Measurements from ENCODE around the gene IL23R. TPM values are rescaled to one million over a fixed set of nuclear protein-coding genes. Genes with fewer than 3 reads are reported as not detected.

Gene IL23R
- total RNA-seq, 1 experiment from 2014 or later: not detected

DNA sequence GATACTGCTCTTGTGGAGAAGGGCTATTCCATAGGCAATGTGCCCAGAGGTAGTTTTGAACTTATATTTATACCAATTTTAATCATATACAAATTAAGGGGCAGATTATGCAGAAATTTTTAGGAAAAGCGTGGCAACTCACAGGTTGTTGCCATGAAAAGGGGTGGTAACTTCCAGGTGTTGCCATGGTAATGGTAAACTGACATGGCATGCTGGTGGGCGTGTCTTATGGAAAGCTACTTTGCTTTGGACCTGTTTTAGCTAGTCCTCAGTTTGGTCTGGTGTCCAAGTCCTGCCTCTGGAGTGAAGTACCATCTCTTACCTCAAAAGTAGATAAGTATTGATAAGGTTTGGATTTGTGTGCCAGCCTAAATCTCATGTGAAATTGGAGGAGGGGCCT, 7.9 kb upstream of the IL23R start:
- H3K23me2 ChIP-seq (ENCODE audit: insufficient read length, low read depth, low read length, poor library complexity, severe bottlenecking): no peaks in the 10 kb centered on the region
- TF ChIP-seq, protein P1, sequence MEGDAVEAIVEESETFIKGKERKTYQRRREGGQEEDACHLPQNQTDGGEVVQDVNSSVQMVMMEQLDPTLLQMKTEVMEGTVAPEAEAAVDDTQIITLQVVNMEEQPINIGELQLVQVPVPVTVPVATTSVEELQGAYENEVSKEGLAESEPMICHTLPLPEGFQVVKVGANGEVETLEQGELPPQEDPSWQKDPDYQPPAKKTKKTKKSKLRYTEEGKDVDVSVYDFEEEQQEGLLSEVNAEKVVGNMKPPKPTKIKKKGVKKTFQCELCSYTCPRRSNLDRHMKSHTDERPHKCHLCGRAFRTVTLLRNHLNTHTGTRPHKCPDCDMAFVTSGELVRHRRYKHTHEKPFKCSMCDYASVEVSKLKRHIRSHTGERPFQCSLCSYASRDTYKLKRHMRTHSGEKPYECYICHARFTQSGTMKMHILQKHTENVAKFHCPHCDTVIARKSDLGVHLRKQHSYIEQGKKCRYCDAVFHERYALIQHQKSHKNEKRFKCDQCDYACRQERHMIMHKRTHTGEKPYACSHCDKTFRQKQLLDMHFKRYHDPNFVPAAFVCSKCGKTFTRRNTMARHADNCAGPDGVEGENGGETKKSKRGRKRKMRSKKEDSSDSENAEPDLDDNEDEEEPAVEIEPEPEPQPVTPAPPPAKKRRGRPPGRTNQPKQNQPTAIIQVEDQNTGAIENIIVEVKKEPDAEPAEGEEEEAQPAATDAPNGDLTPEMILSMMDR (conservative IDR thresholded peaks at IDR 0.05): no peak
- Mint-ChIP-seq H3K36me3 (ENCODE audit: insufficient read depth in 1 of 3, low read depth in 3 of 3) (no peaks in the 10 kb centered on the region), H3K4me3 (no peak overlapping the region), H3K27ac (no peak overlapping the region), H3K4me1 (peaks cover 0 to 4% of the 10 kb centered on the region in 2 experiments; a peak in 2 of 4 replicates), H3K27me3 (ENCODE audit: low read depth) (peaks cover 5% of the 10 kb centered on the region), H3K9me3 (no peaks in the 10 kb centered on the region)
- H3K18ac ChIP-seq (ENCODE audit: insufficient read length, low read depth, low read length): no peak overlapping the region
- no peak overlapping the region for H4K8ac ChIP-seq (replicated peaks; ENCODE audit: insufficient read length, low read depth, low read length)
- H2BK120ac ChIP-seq (ENCODE audit: low read depth, low read length, poor library complexity, severe bottlenecking): no peak overlapping the region
- no peak overlapping the region for H2AK5ac ChIP-seq (ENCODE audit: insufficient read length, low read length)
- no peak overlapping the region for H2BK20ac ChIP-seq (ENCODE audit: low read depth, low read length, poor library complexity, severe bottlenecking)
- H4K91ac ChIP-seq (ENCODE audit: insufficient read length, low read depth, low read length): no peak overlapping the region
- no peaks in the 10 kb centered on the region for H3K79me2 ChIP-seq (ENCODE audit: insufficient read depth, low read length)
- H3K9me3 ChIP-seq (ENCODE audit: control insufficient read depth, low read depth, low read length): no peaks in the 10 kb centered on the region
- H2AFZ ChIP-seq (ENCODE audit: low read length): no peak overlapping the region
- H3T11ph ChIP-seq (ENCODE audit: low read length): no peak overlapping the region
- no peak overlapping the region for H2BK15ac ChIP-seq (ENCODE audit: low read depth, low read length)
- H3K56ac ChIP-seq (ENCODE audit: insufficient read length, low read depth, low read length): no peak overlapping the region
- H4K20me1 ChIP-seq (ENCODE audit: control insufficient read depth, insufficient read depth, insufficient read length): no peaks in the 10 kb centered on the region
- H3K27ac ChIP-seq (ENCODE audit: insufficient read length, low read depth, low read length): no peak overlapping the region
- H4K5ac ChIP-seq (ENCODE audit: insufficient read length, low read depth, low read length): no peak overlapping the region
- H3K23ac ChIP-seq (ENCODE audit: insufficient read length, low read depth, low read length): no peak overlapping the region
- no peak overlapping the region for H2BK12ac ChIP-seq (ENCODE audit: insufficient read length, low read depth, low read length)
- H3K9ac ChIP-seq (ENCODE audit: extremely low read depth, insufficient read length, low read length): no peak overlapping the region
- no peak overlapping the region for H3K4ac ChIP-seq (ENCODE audit: low read depth, low read length)
- H2BK5ac ChIP-seq (ENCODE audit: insufficient read length, low read length): no peak overlapping the region
- peak; percentile 29 for DNase-seq
- H3K79me1 ChIP-seq (ENCODE audit: insufficient read depth, low read depth, low read length, poor library complexity, severe bottlenecking): no peaks in the 10 kb centered on the region
- H3K4me2 ChIP-seq (ENCODE audit: insufficient read depth, insufficient read length, low read length): no peak overlapping the region
- H3K14ac ChIP-seq (ENCODE audit: insufficient read depth, low read length): no peak overlapping the region
- no peaks in the 10 kb centered on the region for H3K4me1 ChIP-seq (ENCODE audit: insufficient read depth, low read length)
- no peaks in the 10 kb centered on the region for H3K27me3 ChIP-seq (ENCODE audit: insufficient read depth, low read length)
- WGBS (ENCODE audit: extremely low coverage, insufficient read length, low lambda C conversion rate): no CpG with 5 or more reads among the region's 2 CpGs

Data from H9 (cell line).